Epithelial cell of proximal tubule (primary cell): ENCODE results near the gene LRRC18. TPM values are rescaled to one million over a fixed set of nuclear protein-coding genes. Genes with fewer than 3 reads are reported as not detected.

Source experiments
- DNase-seq: peaks from one replicate; pipeline ENCODE4 v3.0.0-alpha.2; 2011; ENCODE audit warnings: low read depth
- H3K4me3 ChIP-seq: 2 replicates; pipeline ENCODE4 v1.5.1; 2011; ENCODE audit warnings: low read depth, mild to moderate bottlenecking, low read length
- total RNA-seq: library from RNA; depleted of rRNA; stranded (reverse); fragments of >200 nt; gene quantifications from 2 replicates; pipeline ENCODE4 v1.2.3, GENCODE V29; 2015
- TF ChIP-seq, protein P1 (sequence below): conservative IDR thresholded peaks from 2 replicates; pipeline ENCODE4 v1.5.1; 2012; ENCODE audit warnings: low read depth, mild to moderate bottlenecking, low read length

LRRC18 gene
- total RNA-seq, result not detected in 2 replicates

DNA sequence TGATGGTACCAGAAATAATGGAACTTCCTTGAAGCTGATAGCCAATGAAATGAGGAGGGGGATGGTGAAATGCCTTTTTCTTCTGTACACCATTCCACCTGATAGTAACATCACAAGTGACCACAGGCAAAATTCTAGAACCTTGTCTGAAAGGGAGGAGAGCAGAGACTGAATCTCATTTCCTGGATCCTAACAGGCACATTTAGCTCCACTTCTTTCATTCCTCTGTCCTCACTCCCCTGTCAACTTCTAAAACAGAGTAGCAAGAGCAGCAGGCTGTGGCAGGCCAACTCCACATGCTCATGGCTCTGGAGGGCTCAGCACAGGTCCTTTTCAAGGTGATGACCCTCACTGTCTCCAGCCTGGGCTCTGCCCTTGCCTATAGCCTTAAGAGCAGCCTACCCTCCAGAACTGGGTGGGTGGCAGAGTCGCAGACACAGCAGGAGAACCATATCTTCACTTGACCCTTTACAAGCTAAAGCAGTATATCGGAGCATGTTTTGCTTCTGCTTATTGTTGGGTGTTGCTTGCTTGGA, at the start of gene LRRC18:
TSS of gene LRRC18 (minus strand) at position 51 of the 536 bp plus-strand sequence. CDS start 25,685 bp downstream, outside the sequence.
- TF ChIP-seq, protein P1, sequence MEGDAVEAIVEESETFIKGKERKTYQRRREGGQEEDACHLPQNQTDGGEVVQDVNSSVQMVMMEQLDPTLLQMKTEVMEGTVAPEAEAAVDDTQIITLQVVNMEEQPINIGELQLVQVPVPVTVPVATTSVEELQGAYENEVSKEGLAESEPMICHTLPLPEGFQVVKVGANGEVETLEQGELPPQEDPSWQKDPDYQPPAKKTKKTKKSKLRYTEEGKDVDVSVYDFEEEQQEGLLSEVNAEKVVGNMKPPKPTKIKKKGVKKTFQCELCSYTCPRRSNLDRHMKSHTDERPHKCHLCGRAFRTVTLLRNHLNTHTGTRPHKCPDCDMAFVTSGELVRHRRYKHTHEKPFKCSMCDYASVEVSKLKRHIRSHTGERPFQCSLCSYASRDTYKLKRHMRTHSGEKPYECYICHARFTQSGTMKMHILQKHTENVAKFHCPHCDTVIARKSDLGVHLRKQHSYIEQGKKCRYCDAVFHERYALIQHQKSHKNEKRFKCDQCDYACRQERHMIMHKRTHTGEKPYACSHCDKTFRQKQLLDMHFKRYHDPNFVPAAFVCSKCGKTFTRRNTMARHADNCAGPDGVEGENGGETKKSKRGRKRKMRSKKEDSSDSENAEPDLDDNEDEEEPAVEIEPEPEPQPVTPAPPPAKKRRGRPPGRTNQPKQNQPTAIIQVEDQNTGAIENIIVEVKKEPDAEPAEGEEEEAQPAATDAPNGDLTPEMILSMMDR, result no peak
- no peak for DNase-seq
- no peak within 1 kb of the TSS for H3K4me3 ChIP-seq

DNA sequence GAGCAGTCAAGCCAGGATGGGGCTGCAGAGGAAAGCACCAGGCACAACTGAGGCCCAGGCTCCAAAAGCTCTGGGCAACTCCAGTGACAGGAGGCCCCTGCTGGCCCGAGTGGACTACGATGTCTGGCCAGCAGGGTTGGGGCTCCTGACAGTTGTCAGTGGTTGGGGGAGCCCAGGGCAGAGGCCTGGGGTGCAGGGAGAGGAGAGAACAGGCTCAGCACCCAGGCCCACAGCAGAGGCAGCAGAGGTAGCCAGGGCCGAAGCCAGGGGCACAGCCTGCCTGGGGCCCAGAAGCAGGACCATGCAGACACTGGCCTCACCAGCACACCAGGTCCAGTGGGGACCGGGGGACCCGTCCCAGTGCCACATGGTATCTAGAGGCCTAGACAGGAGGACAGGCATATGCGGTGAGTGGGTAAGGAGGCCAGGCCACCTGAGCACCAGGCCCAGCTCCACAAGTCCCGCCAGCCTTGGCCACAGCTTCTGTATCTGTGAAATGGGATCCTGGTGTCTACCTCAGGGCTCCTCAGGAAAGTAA, 46.0 kb upstream of the LRRC18 start:
- DNase-seq, result no peak
- TF ChIP-seq, protein P1, result no peak
- H3K4me3 ChIP-seq, result no peak overlapping the region

DNA sequence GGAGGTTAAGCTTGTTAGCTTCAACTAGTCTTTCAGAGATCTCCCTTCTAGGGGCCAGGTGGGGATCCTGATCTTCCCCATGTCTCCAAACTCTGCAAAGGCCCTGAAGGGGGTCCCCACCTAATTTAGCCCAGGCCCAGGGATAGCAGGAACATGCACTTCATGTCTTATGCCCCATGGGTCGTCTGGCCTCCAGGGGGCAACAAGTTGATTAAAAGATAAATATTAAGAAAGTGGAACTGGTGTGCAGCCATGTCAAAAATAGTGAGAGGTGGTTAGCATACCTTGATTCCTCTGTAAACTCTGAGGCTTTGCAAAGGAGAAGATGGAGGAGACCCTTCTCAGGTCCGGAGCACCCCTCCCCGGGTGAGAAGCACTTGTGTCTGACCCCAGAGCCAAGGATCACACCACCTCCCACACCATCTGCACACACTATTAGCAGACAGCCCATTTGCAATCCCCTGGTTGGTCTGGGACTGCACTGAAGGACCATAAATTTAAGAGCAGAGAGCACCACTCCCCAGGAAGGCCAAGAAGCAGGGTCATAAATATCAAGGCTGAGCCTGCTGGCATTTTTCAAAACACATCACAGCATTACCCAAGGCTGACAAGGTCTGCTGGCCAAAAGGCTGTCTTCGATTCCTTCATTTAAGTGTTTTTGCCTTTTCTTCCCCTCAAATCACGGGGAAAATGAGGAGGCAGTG, 44.2 kb upstream of the LRRC18 start:
- DNase-seq, result no peak
- TF ChIP-seq, protein P1, result no peak
- H3K4me3 ChIP-seq, result no peak overlapping the region

DNA sequence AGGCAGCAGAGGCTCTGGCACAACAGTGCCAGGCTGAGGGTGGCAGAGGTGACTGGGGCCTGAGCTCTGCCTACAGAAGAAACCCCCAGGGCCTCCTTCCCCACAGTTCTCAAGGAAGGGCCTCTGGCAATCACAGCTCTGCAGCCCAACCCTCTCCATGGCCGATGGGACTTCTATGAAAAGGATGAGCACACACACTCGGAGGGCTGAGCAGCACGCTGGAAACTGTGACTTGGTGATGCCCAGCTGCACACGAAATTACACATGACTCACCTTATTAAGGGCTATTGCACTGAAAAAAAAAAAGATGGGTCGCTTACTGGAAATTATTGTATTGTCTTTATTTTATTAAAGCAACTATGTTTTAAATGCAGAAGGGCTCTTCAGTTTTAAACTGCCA, 42.9 kb upstream of the LRRC18 start:
- DNase-seq, result no peak
- TF ChIP-seq, protein P1, result no peak

DNA sequence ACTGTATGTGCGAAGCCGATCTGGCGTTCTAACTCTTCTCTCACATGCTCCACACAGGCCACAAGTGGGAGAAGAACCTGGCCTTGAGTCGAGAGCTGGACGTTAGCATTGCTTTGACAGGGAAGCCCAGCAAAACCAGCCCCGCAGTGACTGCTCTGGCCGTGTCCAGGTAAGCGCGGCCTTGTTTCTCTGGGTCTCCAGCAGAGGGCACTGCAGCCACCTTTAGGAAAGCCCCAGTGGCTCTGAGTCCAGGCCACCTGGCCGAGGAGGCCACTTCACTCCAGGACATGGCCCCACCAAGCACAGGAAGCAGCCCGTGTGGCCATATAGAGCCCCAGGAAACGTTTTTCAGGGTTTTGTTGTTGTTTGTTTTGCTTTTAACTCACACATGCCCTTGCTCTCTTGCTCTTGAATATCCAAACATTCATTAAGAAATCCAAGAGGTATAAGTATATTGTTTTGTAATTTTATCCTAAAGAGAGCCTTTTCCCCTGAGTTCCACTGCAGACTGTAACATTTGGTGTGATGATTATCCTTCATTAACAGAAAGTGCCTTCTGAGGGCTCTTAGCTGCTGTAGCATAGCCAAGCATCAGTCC, 41.8 kb upstream of the LRRC18 start:
- no peak overlapping the region for H3K4me3 ChIP-seq
- TF ChIP-seq, protein P1, result peak; percentile 94
- no peak for DNase-seq

More for the DNA sequence above, 42.9 kb upstream of the LRRC18 start:
- H3K4me3 ChIP-seq, result no peak overlapping the region

DNA sequence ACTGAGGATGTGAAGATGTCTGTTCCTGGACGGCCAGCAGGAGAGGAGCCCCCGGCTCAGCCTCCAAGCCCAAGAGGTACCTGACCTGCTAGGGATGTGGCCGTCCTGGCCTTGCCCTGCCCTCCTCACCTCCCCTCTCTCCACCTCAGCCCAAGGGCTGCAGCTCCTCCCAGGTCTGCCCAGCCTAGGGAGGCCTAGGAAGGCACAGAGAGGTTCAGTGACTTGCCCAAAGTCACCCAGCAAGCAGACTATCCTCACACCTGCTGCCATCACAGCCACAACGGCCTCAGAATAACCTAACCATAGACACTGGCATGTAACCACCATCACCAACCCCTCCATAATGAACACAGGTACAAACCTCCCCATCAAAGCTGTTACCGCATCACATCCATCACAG, 38.7 kb upstream of the LRRC18 start:
- TF ChIP-seq, protein P1, result no peak
- no peak for DNase-seq
- H3K4me3 ChIP-seq, result no peak overlapping the region
